ENCODE measurements around the gene ANO3.

The ANO3 gene

DNA sequence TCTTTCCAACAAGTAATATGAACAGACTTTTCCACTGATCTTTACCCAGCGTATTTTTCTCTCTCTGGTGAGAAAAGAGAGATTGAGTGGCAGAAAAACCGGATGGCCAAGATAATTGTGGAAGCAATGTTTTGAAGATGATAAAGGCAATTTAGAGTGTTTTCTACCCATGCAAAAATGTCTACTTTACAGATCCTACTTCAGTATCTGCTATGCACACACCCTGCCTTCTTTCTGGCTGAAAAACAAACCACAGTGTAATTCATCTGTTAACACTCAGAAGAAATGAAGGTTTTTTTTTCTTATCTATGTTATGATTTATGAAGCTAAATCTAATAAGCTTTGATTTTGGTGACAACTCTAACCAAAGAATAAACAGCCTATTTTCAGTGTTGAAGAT is 333.1 kb downstream of the ANO3 start:
- Mint-ChIP-seq H3K4me1 (ENCODE audit: low read depth in 2 of 2) (no peaks in the 10 kb centered on the region), H3K4me3 (no peak overlapping the region), H3K27ac (no peak overlapping the region), H3K36me3 (ENCODE audit: insufficient read depth) (no peaks in the 10 kb centered on the region), H3K9me3 (peaks cover 0 to 6% of the 10 kb centered on the region in 2 donors), H3K27me3 (no peaks in the 10 kb centered on the region)
- no peak for ATAC-seq (replicated peaks)
- DNase-seq = no peak

DNA sequence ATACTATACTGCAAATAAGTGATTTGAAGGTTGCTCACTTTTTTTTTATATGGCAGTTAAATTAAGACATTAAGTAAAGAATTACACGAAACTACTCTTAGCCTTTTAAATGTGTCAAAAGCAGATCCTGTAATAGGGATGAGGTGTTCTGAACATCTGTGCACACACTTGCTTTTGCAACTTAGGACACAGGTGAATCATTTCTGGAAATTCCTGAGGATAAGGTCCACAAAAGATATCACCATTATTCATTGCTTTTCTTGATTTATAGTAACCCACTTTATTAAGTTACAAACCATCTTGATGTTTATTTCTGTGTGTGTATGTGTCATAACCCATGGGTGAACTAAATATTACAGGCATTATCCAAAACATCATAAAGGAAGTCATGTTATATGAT is 334.0 kb downstream of the ANO3 start:
- no peaks in the 10 kb centered on the region for H3K27me3 Mint-ChIP-seq
- H3K27ac Mint-ChIP-seq = no peak overlapping the region
- H3K4me3 Mint-ChIP-seq = no peak overlapping the region
- ATAC-seq (replicated peaks) (no peak), DNase-seq (no peak)
- peaks cover 0 to 9% of the 10 kb centered on the region in 2 donors for H3K9me3 Mint-ChIP-seq
- H3K36me3 Mint-ChIP-seq (ENCODE audit: insufficient read depth) = no peaks in the 10 kb centered on the region
- H3K4me1 Mint-ChIP-seq (ENCODE audit: low read depth in 2 of 2) = no peaks in the 10 kb centered on the region

DNA sequence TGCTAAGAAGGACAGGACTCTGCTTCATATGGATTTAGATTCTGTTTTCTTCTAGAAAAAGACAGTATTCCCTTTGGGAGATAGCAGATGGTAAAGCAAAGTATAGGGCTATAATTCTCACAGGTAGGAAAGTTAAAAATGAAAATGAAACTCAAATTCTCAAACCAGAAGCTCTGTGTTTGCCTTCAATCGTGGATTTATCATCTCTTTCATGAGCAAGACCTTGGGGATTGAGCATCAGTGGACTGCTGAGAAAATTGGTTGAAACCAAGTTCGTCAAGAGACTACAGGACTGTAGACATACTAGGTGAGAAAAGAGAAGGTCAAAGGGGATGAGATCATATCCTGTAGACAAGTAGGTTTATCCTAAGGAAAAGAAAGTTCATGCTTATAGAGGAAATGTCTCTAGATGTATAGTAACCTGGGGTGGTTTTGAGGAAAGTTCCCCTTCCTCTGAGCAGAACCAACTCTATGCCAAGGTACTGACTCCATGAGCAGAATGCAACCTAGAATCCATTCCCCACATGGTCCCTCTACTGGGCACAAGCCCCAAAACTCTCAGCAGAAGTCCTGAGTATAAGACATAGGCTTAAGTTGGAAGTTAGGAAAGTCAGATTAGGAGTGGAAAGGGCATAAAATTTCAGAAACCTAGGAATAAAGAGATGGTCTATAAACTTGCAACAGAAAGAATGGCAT is 343.5 kb downstream of the ANO3 start:
- peaks cover 11 to 13% of the 10 kb centered on the region in 2 donors for H3K9me3 Mint-ChIP-seq
- H3K27me3 Mint-ChIP-seq = no peaks in the 10 kb centered on the region
- no peaks in the 10 kb centered on the region for H3K4me1 Mint-ChIP-seq (ENCODE audit: low read depth in 2 of 2)
- no peak for ATAC-seq (replicated peaks)
- no peak for DNase-seq
- no peak overlapping the region for H3K27ac Mint-ChIP-seq
- no peaks in the 10 kb centered on the region for H3K36me3 Mint-ChIP-seq (ENCODE audit: insufficient read depth)
- no peak overlapping the region for H3K4me3 Mint-ChIP-seq

DNA sequence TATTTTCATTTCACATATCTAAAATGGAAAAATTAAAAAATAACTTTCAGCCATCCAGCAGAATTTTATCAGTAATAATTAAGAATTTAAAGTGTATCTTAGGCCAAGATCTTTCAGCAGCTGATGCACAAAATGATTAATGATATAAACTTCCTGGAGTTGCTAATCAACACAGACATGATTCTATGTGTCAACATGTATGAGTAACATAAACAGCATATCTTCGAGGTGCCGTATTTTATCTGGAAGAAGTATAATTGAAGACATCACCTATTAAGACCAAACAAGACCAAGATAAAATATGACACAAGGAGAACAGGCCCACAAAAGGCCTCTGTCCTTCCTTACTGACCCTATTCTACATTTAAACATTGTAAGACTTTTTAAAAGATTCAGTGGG is 344.7 kb downstream of the ANO3 start:
- Mint-ChIP-seq H3K4me3 (no peak overlapping the region), H3K27ac (no peak overlapping the region), H3K36me3 (ENCODE audit: insufficient read depth) (no peaks in the 10 kb centered on the region), H3K9me3 (peaks cover 11 to 12% of the 10 kb centered on the region in 2 donors), H3K27me3 (no peaks in the 10 kb centered on the region), H3K4me1 (ENCODE audit: low read depth in 2 of 2) (no peaks in the 10 kb centered on the region)
- no peak for ATAC-seq (replicated peaks)
- DNase-seq = no peak

DNA sequence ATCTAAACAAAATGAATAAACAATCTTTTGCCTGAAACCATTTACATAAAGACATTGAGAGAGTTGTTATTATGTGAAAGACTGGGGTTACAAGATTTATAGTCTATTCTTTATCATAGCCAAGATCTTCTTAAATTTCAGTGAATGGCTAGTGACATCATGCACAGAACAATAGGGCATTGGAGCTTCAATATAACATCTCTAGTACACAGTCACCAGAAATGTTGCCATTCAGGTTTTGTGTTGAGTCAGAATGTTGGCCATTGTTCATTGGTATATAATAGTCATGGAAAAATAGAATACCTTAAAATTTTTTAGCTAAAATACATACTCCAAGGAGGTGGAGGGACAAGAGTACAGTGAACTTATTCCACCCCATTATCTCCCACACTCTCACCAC is 345.6 kb downstream of the ANO3 start:
- DNase-seq (no peak), ATAC-seq (replicated peaks) (no peak)
- H3K36me3 Mint-ChIP-seq (ENCODE audit: insufficient read depth) = no peaks in the 10 kb centered on the region
- no peaks in the 10 kb centered on the region for H3K4me1 Mint-ChIP-seq (ENCODE audit: low read depth in 2 of 2)
- no peak overlapping the region for H3K4me3 Mint-ChIP-seq
- no peak overlapping the region for H3K27ac Mint-ChIP-seq
- H3K27me3 Mint-ChIP-seq = no peaks in the 10 kb centered on the region
- peaks cover 11 to 12% of the 10 kb centered on the region in 2 donors for H3K9me3 Mint-ChIP-seq

DNA sequence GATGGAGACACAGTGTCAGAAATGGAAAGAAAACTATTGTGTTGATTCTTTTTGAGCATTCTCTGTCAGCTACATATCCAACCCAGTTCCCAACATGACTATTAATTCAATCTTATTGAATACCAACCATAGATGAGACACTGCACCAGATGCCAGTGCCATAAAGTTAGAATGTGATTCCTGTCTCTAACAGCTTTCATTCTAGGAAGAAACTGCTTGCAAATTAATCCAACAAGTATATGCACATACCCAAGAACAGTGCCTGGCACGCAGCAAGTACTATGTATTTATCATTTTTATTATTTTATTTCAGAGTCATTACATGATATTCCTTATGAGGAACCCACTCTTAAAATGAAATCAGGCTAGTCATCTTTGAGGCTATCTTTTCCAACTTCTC is 355.4 kb downstream of the ANO3 start:
- Mint-ChIP-seq H3K9me3 (peaks cover 0 to 2% of the 10 kb centered on the region in 2 donors), H3K36me3 (ENCODE audit: insufficient read depth) (no peaks in the 10 kb centered on the region), H3K27ac (no peak overlapping the region), H3K27me3 (no peaks in the 10 kb centered on the region), H3K4me1 (ENCODE audit: low read depth in 2 of 2) (no peaks in the 10 kb centered on the region), H3K4me3 (no peak overlapping the region)
- ATAC-seq (replicated peaks) (no peak), DNase-seq (no peak)

DNA sequence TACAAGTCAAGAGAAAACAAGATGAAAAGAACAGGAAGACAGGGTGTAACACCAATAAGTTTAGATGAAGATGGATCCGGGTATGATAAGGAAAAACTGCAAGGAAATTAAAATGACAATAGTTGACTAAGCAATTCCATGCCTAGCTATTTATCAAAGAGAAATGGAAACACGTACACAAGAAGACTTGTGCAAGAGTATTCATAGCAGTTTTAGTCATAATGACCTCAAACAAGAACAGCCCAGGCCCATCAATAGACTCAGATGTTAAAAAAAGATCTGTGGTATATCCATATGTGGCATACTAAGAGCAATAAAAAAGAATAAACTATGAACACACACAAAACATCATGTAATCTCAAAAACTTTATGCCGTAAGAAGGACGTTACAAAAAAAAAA is 356.8 kb downstream of the ANO3 start:
- H3K4me1 Mint-ChIP-seq (ENCODE audit: low read depth in 2 of 2) = no peaks in the 10 kb centered on the region
- no peaks in the 10 kb centered on the region for H3K27me3 Mint-ChIP-seq
- no peak overlapping the region for H3K4me3 Mint-ChIP-seq

DNA sequence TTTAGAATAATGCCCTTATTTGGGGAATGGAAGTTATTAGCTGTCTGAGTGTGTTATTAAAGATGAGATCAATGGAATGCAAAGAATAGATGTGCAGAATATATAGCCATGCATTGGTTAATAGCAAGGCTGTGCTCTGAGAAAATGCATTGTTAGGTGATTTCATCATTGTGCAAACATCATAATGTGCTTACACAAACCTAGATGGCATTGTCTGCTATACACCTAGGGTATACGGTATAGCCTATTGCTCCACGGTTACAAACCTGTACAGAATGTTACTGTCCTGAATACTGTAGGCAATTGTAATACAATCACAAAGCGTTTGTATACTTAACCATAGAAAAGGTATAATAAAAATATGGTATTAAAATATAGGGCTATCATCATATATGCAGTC is 364.4 kb downstream of the ANO3 start:
- no peaks in the 10 kb centered on the region for H3K4me1 Mint-ChIP-seq (ENCODE audit: low read depth in 2 of 2)
- no peak overlapping the region for H3K27ac Mint-ChIP-seq

More for the DNA sequence above, 356.8 kb downstream of the ANO3 start:
- no peaks in the 10 kb centered on the region for H3K36me3 Mint-ChIP-seq (ENCODE audit: insufficient read depth)
- ATAC-seq (replicated peaks) (no peak), DNase-seq (no peak)
- no peak overlapping the region for H3K27ac Mint-ChIP-seq
- H3K9me3 Mint-ChIP-seq = peaks cover 0 to 2% of the 10 kb centered on the region in 2 donors

DNA sequence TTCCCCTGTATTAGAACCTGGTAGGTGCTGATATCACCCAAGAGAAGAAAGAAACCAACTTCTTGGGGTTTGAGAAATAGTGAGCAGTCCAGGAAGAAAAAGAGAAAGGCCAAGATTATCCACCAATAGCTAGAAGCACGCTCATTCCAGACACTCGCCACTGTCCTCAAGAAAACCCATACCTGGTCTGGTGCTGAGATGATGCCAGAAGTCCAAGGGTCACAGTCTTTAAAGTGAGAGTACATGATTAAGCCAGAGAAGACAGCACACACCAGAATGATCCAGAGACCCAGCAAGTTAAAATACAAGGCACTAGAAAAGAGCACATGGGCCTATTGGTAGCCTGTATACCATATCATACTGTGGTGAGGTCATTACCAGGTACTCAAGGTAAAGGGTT is 366.3 kb downstream of the ANO3 start:
- H3K36me3 Mint-ChIP-seq (ENCODE audit: insufficient read depth) = no peaks in the 10 kb centered on the region
- no peaks in the 10 kb centered on the region for H3K27me3 Mint-ChIP-seq
- no peak overlapping the region for H3K4me3 Mint-ChIP-seq
- H3K27ac Mint-ChIP-seq = no peak overlapping the region
- no peak for ATAC-seq (replicated peaks)
- H3K4me1 Mint-ChIP-seq (ENCODE audit: low read depth in 2 of 2) = no peaks in the 10 kb centered on the region
- peaks cover 2 to 18% of the 10 kb centered on the region in 2 donors for H3K9me3 Mint-ChIP-seq
- DNase-seq = no peak

More for the DNA sequence above, 364.4 kb downstream of the ANO3 start:
- no peak for ATAC-seq (replicated peaks)
- H3K9me3 Mint-ChIP-seq = peaks cover 4 to 18% of the 10 kb centered on the region in 2 donors
- no peak overlapping the region for H3K4me3 Mint-ChIP-seq
- H3K36me3 Mint-ChIP-seq (ENCODE audit: insufficient read depth) = no peaks in the 10 kb centered on the region
- H3K27me3 Mint-ChIP-seq = no peaks in the 10 kb centered on the region
- DNase-seq = no peak

DNA sequence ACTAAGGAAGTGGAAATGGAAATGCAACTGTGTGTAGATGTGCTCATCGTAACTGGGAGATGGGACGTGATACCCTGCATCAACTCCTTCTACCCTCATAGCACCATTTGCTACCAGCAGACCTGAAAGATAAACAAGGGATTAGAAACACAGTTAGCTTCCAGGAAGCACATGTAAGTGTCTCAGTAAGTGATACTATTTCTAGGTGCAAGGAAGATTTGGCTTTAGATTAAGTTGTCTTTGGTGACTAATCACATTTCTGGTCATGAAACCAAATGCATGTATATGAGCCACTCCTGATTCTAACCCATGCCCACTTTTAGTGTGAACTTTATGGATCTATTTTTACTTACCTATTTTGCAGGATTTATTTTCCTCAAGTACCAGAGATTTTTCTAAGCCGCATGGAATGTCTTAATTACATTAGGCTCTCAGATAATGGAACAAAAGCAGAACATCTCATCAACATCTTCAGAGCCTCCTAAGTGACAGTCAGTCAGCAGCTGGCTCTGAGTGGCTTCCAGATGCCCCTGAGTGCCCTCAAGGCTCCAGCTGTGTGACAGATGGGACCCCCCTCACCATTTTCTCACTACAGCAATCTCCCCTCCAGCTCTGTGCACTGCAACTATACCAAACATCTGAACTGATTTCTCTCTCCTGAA is 368.8 kb downstream of the ANO3 start:
- ATAC-seq (replicated peaks) (no peak), DNase-seq (no peak)
- Mint-ChIP-seq H3K4me1 (ENCODE audit: low read depth in 2 of 2) (no peaks in the 10 kb centered on the region), H3K27me3 (no peaks in the 10 kb centered on the region), H3K27ac (no peak overlapping the region), H3K9me3 (peaks cover 9 to 33% of the 10 kb centered on the region in 2 donors), H3K36me3 (ENCODE audit: insufficient read depth) (no peaks in the 10 kb centered on the region), H3K4me3 (no peak overlapping the region)

DNA sequence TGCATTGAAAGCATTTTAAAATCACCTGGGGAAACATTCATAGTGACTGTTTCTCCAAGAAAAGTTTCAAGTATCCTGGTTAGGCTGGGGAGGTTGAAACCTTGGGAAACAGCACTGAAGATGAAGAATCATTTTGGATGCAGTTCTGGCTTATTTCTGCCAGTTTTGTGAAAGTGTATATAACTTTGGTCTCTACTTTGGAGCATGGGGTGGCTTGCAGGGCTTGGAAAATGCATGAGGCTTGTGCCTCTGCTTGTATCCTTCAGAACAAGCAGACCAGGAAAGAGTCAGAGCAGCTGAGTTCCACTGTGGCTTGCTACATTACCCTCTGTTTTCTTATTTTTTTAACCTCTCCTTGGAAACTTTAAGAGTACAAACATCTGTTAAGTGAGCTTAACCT is 370.5 kb downstream of the ANO3 start:
- no peaks in the 10 kb centered on the region for H3K36me3 Mint-ChIP-seq (ENCODE audit: insufficient read depth)
- H3K27me3 Mint-ChIP-seq = no peaks in the 10 kb centered on the region
- H3K4me3 Mint-ChIP-seq = no peak overlapping the region
- peaks cover 13 to 23% of the 10 kb centered on the region in 2 donors for H3K9me3 Mint-ChIP-seq
- H3K27ac Mint-ChIP-seq = no peak overlapping the region
- no peak for ATAC-seq (replicated peaks)
- no peaks in the 10 kb centered on the region for H3K4me1 Mint-ChIP-seq (ENCODE audit: low read depth in 2 of 2)
- DNase-seq = no peak

DNA sequence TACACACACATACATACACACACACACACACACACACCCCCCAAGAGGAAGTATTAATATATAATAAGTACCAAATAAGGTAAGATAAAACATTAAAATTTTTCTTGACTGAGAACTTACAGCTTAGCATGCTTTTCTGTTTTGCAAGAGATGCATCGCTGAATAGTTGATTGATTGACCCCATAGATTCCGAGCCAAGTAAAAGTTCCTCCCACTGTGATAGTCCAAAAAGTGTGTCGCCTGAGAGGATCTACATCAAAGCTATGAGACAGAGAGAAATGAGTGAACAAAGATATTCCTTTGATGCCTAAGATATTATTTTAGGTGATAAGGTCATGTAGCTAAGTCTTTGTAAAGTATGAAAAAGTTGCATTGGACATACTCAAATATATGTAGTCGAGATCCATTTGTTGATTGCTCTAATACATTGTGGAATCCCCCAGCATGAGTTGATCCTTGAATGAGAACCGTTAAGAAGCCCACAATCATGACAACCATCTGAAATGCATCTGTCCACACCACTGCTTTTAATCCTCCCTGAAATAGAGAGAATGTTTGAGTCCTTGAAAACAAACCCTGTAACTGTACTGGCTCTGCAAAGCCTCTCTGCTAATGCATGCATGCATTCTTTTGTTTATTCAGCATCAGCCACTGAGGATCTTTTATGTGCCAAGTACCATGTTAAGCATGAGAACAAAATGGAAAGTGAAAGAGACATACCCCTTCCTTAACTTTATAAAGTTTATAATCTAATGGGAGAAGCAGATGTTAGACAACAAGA is 371.7 kb downstream of the ANO3 start:
- no peak overlapping the region for H3K4me3 Mint-ChIP-seq
- H3K27me3 Mint-ChIP-seq = no peaks in the 10 kb centered on the region
- ATAC-seq (replicated peaks) (no peak), DNase-seq (no peak)
- peaks cover 13 to 23% of the 10 kb centered on the region in 2 donors for H3K9me3 Mint-ChIP-seq
- H3K36me3 Mint-ChIP-seq (ENCODE audit: insufficient read depth) = no peaks in the 10 kb centered on the region
- H3K4me1 Mint-ChIP-seq (ENCODE audit: low read depth in 2 of 2) = no peaks in the 10 kb centered on the region
- H3K27ac Mint-ChIP-seq = no peak overlapping the region

DNA sequence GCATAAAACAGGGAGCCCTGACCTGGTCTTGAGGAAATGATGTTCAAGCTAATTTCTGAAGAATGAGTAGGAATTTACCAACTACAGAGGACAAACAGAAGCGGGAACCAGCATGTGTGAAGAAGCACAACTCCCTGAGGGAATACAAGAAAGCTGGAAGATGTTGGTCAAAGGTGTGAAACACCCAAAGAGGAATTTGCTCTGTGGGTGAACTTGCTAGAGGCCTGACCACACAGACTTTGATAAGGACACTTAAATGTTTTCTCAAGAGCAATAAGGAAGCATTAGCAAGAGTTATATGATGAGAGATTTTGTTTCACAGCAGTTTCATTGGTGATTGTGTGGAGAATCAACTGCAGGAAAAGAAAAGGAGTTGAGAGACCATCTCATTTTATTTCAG is 372.3 kb downstream of the ANO3 start:
- ATAC-seq (replicated peaks) = no peak
- no peak overlapping the region for H3K27ac Mint-ChIP-seq
- peaks cover 13 to 23% of the 10 kb centered on the region in 2 donors for H3K9me3 Mint-ChIP-seq
- no peaks in the 10 kb centered on the region for H3K36me3 Mint-ChIP-seq (ENCODE audit: insufficient read depth)
- H3K4me1 Mint-ChIP-seq (ENCODE audit: low read depth in 2 of 2) = no peaks in the 10 kb centered on the region
- H3K27me3 Mint-ChIP-seq = no peaks in the 10 kb centered on the region
- no peak overlapping the region for H3K4me3 Mint-ChIP-seq
- no peak for DNase-seq

DNA sequence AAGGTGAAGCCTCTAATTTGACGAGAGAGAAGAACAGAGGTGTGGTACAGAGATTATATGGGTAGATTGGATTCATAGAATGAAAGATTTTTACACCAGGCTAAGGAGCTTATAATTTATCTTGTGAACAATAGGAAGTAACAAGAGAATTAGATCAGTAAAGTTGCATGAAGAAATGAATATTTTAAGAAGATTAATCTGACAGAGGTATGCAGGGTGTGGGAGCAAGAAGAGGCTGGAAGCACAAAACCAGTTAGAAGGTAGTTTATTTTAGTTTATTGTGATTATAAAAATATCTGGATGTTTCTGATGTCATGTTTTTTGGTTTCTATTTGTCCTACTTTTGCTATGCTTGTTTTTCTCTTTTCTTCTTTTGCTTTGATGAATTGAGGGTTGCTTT is 374.3 kb downstream of the ANO3 start:
- Mint-ChIP-seq H3K36me3 (ENCODE audit: insufficient read depth) (no peaks in the 10 kb centered on the region), H3K4me3 (no peak overlapping the region), H3K27ac (no peak overlapping the region), H3K27me3 (no peaks in the 10 kb centered on the region), H3K4me1 (ENCODE audit: low read depth in 2 of 2) (no peaks in the 10 kb centered on the region), H3K9me3 (peaks cover 13 to 17% of the 10 kb centered on the region in 2 donors)
- DNase-seq (no peak), ATAC-seq (replicated peaks) (no peak)

Data from effector memory CD8-positive, alpha-beta T cell (primary cell).